Activated CD4-positive, CD25-positive, alpha-beta regulatory T cell treated with anti-CD3 and anti-CD28 coated beads, Interleukin-2, amount 50 U/mL, for 72 hours (primary cell): ENCODE data around the gene CSRP1.
"Not testable (repeated sequence)": the region's sequence is repeated elsewhere in the genome, so short reads cannot be mapped to it uniquely, and the experiment has no call there.

Experiments
- DNase-seq: peaks from one replicate; pipeline ENCODE4 v3.0.0; 2021

CSRP1 gene

DNA sequence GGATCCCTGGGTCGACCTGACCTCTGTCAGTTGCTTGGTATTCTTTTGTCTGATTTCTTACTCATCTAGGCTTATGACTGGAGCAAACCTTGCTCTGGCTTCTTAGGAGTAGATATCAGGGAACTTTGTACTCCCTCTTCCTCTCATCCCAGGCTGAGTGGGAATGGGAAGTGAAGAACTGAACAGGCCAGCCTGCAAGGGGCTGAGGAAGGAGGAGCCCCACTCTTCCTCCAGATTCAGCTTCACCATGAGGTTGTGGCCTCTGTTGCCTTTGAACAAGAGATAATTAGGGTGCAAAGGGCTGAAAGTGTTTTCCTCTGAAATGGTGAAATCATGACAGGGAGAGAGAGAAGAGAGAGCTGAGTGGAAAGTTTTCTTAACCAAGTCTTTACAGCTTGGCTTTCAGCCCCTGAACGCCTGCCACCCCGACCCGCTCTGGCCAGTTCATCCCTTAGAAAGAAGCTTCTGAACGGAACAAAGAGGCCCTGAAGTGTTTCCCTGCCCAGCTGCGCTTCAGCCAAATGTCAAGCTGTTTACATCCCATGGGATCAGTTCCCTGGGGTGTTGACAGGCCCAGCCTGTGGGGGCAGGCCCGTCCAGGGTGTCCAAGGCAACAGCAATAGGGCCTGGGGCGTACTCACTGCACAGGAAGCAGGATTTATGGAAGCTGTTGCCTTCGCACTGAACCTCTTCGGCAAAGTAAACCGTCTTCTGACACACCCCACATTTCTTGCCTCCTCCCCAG lies 11.2 kb downstream of the CSRP1 start:
- no peak for DNase-seq

DNA sequence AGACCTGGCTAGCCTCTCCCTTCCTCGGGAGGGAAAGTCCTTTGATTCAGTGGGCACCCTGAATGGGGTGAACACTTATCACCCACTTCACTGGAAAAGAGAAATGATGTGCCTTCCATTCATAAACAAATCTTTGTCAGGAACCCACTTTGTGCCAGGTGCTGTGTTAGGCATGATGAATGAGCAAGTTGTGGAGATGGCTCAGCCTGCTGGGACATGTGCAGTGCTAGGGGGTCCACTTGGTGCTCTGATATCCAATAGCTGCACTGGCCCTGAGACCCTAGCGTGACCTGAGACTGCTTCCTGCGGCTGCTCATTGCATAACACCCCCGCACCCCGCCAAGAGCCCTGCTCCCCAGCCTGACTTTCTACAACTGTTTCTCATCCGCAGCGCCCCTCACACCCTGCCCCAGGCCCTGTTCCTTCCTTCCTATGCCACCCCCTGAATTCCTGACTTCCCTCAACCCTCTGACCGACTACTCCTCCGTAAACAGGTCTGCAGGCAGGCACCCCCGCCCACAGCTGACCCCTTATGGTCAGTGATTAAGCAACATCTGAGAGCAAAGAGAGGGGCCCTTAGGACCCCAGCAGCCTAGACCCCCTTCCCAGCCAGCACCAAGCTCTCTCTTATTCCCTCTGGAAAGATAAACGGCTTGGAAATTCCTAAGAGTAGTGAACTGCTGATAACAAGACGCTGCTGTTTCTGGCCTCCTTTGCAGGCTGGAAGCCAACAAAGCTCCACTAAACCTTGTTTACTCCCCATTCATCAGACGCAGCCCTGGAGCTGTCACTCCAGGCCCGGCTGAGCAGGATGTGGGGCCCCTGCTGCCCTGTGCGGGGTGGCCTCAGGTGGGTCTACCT lies 12.9 kb downstream of the CSRP1 start:
- DNase-seq: no peak

DNA sequence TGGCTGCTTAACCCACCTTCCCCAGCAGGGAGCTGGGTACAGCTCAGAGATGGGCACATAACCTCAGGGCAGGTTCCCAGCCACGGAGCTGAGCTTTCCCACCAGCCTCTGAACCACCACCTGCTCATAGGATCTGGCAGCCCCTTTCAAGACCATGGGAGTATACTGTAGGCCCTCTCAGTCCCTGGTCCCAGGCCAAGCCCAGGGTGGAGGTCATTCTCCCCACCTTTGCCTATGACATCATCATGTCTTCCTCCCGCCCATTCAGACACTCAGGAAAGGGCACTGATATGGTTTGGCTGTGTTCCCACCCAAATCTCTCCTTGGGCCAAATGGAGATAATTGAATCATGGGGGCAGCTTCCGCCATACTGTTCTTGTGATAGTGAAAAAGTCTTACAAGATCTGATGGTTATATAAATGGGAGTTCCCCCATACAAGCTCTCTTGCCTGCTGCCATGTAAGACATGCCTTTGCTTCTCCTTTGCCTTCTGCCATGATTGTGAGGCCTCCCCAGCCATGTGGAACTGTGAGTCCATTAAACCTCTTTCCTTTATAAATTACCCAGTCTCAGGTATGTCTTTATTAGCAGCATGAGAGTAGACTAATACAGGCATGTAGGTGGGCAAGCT lies 13.8 kb downstream of the CSRP1 start:
- not testable (repeated sequence) for DNase-seq

DNA sequence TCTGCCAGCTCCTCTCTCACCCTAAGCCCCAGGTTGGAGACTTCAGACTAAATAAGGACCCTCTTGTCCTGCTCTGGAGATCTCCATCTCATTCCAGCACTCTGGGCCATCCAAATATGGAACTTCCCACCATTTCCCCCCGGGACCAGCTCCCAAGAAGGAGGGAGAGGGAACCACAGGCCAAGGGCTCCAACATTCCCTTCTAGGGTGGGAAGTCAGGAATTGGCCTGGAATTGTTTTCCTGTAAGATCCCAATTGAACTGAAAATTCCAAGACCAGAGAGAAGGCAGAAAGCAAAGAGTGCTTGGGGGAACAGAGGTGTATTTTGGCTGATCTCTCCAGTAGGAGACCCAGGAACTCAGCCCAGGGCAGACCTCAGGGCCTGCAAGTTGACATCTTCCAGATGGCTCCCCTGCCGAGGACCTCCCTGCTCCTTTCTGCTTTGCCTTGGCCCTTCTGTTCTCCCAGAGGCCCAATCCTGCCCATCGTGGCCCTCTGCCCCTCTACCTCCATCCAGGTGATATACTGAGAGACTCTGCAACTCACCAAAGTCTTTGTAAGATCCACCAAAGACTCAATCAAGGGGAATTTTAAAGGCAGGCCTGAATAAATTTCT lies 14.9 kb downstream of the CSRP1 start:
- no peak for DNase-seq

DNA sequence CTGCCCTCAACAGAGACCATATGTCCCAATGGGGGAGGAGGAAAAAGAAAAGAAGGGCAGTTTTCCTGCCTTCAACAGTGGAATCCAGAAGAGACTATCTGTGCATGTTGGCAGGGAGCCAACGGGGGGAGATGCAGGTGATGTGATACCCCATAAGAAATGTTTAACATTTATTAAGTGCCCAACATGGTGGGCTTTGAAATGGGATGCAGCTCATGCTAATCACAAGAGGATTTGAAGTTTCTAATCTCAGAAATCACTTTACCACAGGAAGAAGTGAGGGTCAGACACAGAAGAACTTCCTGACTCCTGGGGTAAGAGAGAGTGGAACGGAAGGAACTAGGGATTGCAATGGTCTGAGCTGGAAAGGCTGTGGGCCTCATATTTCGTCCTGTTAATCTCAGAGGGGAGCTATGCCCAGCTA lies 16.2 kb downstream of the CSRP1 start:
- no peak for DNase-seq

DNA sequence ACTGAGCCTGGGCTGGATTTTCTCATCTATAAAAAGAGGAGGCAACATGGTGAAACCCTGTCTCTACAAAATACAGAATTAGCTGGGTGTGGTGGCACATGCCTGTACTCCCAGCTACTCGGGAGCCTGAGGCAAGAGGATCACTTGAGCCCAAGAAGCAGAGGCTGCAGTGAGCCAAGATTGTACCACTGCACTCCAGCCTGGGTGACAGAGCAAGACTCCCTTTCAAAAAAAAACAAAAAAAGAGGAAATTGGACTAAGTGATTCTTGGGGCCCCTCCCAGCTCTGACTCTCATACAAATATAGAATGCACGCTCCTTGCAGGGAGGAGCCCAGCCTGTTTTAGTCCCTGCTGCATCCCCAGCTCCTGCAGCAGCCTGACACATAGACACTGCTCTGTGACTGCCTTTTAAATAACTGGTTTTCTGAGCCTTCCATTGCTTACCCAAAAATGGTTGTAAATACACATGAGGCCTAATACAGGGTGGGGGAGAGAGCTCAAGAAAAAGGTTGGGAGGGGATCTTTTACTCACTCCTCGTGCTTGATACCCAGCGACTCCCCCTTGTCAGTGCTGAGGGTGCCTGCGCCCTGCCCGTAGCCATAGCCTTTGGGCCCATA lies 17.2 kb downstream of the CSRP1 start:
- DNase-seq: no peak

DNA sequence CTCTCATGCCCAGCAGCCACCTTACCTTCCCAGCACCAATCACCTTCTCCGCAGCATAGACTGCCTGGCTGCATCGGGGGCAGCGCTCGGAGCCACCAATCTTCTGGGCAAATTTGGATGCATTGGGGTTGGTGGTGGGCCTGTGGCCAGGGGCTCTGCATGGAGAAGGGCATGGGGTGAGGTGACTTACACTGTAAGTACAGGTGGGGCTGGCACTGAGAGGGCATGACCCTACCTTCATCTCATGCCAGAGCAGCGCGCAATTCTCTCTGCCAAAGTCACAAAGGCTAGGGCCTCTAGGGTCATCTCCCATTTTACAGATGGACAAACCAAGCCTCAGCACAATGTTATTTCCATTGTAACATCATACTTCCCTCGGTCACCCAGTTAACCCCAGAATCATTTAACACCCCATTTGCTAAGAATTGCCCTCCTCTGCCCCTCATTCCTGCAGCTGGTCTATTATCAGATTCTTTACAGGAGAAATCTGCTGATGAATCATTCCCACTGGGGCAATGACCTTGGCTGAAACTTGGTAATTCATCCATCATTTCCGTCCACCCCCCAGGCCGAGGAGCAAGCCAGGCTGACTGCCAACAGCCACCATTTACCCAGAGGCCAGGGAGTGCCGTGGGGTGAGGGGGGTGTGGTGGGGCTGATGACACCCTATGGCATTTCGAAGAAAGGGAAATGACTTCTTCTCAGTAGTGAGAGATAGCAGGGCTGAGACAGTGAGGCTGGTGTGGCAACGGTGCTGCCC lies 17.9 kb downstream of the CSRP1 start:
- DNase-seq: no peak

DNA sequence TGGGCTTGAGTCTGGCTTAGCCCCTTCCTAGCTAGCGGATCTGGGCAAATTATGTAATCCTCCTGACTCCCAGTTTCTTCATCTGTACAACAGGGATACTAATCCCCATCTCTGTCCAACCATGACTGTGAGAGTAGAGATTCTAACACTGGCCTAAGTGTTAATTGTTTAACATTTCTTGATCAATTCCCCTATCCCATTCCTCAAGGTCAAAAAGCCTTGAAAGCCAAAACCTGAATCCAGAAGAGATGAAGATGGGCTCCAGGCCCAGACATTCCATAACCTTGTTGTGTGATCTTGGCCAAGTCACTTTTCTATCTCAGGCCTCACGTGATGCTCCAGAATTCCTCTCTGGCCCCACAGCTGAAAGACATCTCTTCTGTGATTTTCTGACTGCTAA lies 19.2 kb downstream of the CSRP1 start:
- DNase-seq: no peak

DNA sequence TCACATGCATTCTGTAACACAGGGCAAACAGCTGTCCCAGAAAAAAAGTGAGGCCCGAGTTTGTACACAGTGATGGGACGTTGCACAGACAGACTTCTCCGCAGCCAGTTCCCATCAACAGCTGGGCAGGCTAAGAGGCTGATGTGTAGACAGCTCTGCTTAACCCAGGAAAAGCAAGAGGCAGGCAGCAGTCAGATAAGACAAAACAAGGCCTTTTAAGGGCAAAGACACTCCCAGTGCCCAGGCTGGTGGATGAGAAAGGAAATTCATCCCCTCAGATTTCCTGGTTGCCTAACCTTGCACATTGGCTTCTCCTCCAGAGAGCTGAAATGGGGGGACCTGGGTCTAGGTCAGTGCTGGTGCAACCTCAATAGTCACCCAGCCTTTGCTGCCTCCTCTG lies 20.7 kb downstream of the CSRP1 start:
- no peak for DNase-seq

DNA sequence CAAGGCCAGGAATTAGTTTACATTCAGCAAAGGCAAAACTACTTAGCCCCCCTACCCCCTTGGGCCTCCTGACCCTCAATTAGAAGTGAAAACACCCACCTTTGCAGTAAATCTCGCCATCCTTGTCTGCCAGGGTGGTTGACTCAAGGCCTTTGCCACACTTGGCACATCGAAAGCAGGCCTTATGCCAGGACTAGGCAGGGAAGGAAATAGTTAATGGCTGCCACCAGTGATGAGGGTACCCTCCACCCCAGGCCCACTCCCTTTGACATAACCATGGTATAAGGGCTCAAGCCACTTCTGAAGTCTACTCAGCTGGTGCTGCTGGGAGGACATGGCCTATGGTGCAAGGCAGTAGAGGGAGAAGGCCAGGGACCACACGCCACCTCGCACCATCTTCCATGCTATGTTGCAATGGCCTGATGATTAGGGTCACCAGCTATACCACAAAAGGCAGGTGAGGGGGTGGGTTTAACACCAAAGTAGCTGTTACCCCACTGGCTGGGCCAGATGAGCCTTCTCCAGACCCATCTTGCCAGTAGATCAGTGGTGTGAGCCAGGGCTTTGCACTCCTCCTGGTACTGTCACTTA lies 21.6 kb downstream of the CSRP1 start:
- DNase-seq: no peak

DNA sequence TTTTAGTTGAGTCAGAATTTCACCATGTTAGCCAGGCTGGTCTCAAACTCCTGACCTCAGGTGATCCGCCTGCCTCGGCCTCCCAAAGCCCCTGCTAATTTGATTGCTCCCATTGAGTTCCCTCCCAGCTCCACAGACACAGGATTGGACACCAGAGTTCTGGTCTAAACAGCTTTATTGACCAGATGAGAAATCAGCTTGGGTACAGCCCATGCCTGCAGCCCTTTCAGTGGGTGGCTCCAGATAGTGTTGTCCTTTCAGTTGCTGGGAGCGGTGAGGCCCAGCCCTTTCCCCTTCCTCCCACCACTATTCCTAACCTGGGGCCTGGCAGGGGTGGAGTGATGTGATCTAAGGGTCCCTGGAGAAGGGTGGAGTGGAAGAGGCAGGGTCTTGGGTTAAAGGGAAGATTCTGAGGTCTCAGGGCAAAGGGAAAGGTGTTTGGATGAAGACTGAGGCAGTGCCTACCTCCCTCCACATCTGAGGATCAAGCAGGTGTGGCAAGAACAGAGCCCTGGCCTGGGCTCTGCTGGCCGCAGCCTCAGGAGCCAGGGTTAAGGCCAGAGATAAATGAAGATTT lies 23.5 kb downstream of the CSRP1 start:
- no peak for DNase-seq

DNA sequence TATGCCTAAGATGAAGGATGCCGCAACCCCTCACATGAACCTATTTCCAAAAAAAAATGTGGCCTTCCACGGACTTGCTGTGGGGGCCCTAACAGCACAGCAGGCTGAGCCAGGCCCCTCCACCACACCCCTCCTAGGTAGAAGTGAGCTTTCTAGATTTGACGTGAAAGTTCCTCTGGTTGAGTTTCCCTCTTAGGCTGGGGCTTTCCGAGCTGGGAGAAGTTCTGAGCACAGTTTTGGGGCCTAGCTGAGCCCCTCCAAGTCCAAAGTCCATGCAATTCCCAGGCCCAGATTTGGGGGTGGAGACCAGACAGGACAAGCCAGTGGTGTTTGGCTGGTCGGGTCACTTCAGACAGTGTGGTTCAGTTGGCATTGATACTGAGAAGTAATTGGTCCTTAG lies 24.2 kb downstream of the CSRP1 start:
- DNase-seq: no peak

DNA sequence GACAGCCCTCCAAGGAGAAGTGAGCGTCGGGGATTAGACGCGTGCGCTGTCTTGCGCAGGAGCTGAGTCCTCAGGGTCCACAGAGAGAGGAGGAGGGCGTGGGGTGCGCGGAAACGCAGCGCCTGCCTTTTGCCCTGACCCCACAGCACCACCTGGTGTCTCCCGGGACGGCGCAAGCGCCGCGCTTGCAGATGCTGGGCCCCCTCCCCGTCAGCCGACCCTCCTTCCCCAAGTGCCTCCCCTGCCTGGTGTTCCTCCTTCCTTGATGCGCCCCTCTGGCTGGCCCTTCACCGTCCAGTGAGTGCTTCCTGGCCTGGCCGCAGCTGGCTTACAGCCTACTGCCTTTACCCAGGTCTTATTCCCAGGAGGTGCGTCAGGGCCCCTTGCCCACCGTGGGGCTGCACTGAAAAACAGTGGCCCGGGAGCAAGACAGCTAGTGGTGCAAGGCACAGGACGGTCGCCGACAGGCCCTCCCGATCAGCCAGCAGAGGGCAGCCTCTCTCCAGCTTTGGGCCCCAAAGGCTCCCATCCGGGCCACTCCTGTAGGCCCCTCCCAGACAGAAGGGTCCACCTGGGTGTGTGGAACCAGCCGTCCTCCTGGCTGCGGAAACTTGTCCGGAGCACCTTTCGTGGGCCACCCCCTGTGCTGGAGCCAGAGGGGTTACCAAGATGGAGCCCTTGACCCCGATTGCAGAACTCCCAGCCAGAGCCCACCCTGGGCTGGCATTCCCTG lies 25.0 kb downstream of the CSRP1 start:
- peak; percentile 81 for DNase-seq

DNA sequence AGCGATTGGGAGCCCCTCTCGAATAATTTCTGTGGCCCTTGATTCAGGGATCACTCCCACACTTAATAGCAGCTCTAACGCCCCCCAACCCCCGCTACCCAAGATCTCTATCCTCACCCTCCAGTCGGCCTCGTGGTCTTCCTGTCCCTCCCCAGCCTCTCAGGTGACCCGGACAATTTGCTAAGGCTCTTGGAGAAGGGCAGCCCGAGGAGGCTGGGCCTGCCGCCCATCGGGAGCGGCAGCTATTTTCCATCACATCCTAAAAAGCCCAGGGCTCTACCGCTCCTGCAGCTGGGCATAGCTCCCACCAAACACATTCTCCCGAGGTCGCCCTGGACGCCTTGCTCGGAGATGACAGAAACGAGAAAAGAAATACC lies 25.9 kb downstream of the CSRP1 start:
- no peak for DNase-seq

DNA sequence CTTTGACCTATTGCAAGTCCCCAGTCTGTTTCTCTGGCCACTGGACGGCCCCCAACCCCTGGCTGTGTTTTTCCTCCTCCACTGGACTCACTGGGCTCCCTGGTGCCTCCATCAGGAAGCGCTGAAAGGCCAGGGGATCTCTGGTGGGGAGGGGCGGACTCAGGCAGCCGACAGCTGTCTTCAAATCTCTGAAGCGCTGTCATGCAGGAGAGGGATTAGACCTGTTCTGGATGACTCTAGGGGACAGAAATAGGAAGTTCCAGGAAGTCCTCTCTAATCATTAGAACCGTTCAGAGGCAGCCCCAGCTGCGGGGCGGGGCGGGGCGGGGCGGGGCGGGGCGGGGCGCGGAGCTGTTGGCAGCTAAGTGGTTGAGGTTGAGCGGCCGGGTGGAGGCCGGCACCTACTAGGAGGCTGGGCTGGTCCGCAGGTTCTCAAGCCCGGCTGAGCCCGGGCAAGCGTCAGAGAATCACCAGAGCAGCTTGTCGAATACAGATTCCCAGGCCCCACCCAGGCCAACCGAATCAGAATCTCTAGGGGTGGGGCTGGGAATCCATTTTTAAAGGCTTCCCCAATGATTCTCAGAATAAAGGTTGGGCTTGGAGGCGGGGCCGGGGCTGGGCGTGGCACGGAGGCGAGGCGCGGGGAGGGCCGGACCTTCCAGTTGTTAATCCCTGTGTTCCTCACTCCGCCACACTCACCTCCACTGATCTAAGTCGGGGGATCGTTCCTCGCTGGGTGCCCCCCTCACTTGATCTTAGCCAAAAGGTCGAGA lies 26.5 kb downstream of the CSRP1 start:
- peak; percentile 67 for DNase-seq

DNA sequence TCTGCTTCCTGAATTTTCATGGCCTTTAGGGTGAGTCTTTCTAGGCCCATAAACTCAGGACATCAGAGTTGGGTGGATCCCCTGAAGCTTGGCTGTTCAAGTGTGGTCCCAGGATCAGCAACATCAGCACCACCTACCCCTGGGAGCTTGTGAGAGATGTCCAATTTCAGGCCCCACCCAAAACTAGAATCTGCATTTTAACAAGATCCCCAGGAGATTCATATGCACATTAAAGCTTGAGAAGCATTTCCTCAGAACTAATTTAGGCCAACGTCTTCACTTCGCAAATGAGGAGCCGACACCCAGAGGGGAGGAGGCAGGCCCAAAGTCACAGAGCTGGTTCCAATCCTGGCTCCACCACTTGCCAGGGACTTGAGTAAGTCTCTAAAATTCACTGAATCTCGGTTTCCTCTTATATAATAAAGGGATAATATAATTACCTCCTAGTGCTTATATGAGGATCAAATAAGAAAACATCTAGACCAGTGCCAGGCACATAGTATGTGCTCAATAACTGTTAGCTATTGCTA lies 27.7 kb downstream of the CSRP1 start:
- no peak for DNase-seq

DNA sequence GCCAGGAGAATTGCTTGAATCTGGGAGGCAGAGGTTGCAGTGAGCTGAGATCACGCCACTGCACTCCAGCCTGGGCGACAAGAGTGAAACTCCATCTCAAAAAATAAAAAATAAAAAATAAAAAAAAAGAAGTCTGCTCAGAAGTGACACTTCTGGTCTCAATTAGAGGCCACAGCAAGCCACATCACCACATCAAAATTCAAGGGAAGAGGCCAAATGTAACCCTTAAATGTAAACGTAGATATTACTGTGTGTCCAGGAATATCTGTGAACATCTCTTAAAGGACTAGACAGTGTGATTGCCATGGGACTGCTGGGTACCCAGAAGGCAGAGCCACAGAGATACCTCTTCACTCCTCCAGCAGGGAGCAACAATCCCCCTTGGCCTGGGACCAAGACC lies 28.3 kb downstream of the CSRP1 start:
- not testable (repeated sequence) for DNase-seq

DNA sequence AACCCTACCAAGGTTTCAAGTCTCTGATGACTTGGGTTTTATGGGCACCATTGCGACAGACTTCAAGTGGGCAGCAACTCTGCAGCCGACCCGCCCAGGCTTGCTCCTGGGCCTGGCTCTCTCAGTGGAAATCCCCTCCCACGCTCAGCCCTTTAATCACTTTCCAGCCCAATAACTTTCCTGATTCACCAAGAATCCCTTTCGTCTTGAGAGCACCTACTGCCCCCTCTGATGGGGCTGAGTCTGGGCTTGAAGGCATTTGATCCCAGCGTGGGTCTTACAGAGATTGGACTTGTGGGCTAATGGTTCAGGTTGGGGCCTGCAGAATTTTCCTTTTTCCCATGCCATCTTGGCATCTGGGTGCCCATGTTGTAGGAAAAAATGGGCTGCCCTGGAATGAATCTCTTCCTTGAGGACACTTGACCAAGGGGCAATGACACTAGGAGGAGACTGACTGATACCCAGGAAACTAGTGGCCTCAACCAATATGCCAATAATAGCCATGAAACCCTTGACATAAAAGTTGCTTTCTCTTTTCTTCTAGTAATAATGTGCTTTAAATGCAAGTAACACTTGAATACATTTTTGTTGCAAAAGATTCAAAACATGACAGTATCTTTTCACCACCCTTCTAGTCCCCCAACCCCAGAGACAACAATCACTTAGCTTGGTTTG lies 30.1 kb downstream of the CSRP1 start:
- no peak for DNase-seq
